ENCODE data around the gene CRELD1. TPM values are rescaled to one million over a fixed set of nuclear protein-coding genes. Genes with fewer than 3 reads are reported as not detected.

Gene CRELD1
- total and polyA plus RNA-seq, 2 of the 13 experiments (the other 11 are each of a cell fraction or from before 2014, with no cell fraction given): 27.1 to 61.9 TPM

DNA sequence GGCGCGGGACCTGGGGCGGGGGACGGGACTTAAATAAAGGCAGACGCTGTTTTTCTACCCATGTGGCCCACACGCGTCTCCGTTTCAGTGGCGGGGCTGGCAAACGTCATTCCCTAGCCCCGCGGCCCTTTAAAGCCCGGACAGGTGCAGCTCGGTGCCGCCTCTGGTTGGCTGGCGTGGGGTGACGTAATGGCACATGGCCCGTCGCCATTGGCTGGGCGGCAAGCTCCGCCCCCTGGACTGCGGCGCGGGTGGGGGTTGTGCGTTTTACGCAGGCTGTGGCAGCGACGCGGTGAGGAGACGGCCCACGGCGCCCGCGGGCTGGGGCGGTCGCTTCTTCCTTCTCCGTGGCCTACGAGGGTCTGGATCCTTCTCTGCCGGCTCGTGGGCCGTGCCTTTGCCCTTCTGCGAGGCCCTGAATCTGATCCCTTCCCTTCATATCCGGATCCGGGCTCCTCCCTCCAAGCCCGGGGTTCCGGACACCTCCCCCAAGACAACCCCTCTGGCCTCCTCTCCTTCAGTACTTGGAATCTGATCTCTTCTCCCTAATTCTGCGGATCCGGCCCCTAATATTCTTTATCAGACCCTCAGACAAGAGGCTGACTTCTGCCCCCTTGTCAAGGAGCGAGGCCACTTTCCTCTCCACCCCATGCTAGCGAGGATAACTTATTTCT is at the start of gene CRELD1 (continued):
- no peak for TF ChIP-seq ZNF646 (CRISPR knock-in tag; IDR thresholded peaks at IDR 0.05)
- TF ChIP-seq ZNF800 (CRISPR knock-in tag; IDR thresholded peaks at IDR 0.05): peak; percentile 42
- no peak for TF ChIP-seq ZFP36 (IDR thresholded peaks at IDR 0.05; ENCODE audit: borderline replicate concordance, low read depth, low read length, partially characterized antibody)
- TF ChIP-seq, protein P1, sequence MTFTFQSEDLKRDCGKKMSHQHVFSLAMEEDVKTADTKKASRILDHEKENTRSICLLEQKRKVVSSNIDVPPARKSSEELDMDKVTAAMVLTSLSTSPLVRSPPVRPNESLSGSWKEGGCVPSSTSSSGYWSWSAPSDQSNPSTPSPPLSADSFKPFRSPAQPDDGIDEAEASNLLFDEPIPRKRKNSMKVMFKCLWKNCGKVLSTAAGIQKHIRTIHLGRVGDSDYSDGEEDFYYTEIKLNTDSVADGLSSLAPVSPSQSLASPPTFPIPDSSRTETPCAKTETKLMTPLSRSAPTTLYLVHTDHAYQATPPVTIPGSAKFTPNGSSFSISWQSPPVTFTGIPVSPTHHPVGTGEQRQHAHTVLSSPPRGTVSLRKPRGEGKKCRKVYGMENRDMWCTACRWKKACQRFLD (CRISPR knock-in tag; IDR thresholded peaks at IDR 0.05; ENCODE audit: borderline replicate concordance): peak; percentile 73; the same call in 1 of the 2 replicates
- no peak for TF ChIP-seq SIX4 (CRISPR knock-in tag; IDR thresholded peaks at IDR 0.05)
- TF ChIP-seq ZNF709 (CRISPR knock-in tag; IDR thresholded peaks at IDR 0.05): no peak; the same call in 1 of the 2 replicates
- no peak; the same call in 1 of the 2 replicates for TF ChIP-seq SALL1 (CRISPR knock-in tag; IDR thresholded peaks at IDR 0.05)
- no peak; the same call in 1 of the 2 replicates for TF ChIP-seq ZNF703 (CRISPR knock-in tag; IDR thresholded peaks at IDR 0.05; ENCODE audit: borderline replicate concordance)
- TF ChIP-seq ZFX (CRISPR knock-in tag; IDR thresholded peaks at IDR 0.05; ENCODE audit: low read depth): peak; percentile 60; the same call in 1 of the 2 replicates
- TF ChIP-seq ETV5 (CRISPR knock-in tag; IDR thresholded peaks at IDR 0.05; ENCODE audit: borderline replicate concordance): peak; percentile 47; the same call in 1 of the 2 replicates
- 0 out of 2 replicates have a peak, but pooled peaks have one; percentile 20 for TF ChIP-seq NRL (CRISPR knock-in tag; IDR thresholded peaks at IDR 0.05; ENCODE audit: borderline replicate concordance)
- peak; percentile 47; the same call in 1 of the 2 replicates for TF ChIP-seq MED13 (CRISPR knock-in tag; IDR thresholded peaks at IDR 0.05)
- TF ChIP-seq MXD3 (CRISPR knock-in tag; IDR thresholded peaks at IDR 0.05): peak; percentile 78
- TF ChIP-seq SNRNP70 (IDR thresholded peaks at IDR 0.05; ENCODE audit: low read depth, low read length): no peak
- no peak for TF ChIP-seq TRIM24 (CRISPR knock-in tag; IDR thresholded peaks at IDR 0.05)
- peak; percentile 81; the same call in 1 of the 2 replicates for TF ChIP-seq ZNF552 (CRISPR knock-in tag; IDR thresholded peaks at IDR 0.05; ENCODE audit: borderline replicate concordance)
- TF ChIP-seq ZNF383 (CRISPR knock-in tag; IDR thresholded peaks at IDR 0.05; ENCODE audit: borderline replicate concordance): 0 out of 2 replicates have a peak, but pooled peaks have one; percentile 1
- no peak for TF ChIP-seq ZNF20 (CRISPR knock-in tag; IDR thresholded peaks at IDR 0.05)
